ENCODE data around the gene ZSWIM8.
"Not testable (repeated sequence)": the region's sequence is repeated elsewhere in the genome, so short reads cannot be mapped to it uniquely, and the experiment has no call there.

The ZSWIM8 gene

GRCh38 chr10:73816917-73817729 lies 31.7 kb downstream of the ZSWIM8 start:
- no peak for DNase-seq

- no peak for DNase-seq
These were observed 32.4 kb downstream of the ZSWIM8 start for GRCh38 chr10:73817826-73818225.

- DNase-seq: no peak
These were observed 33.0 kb downstream of the ZSWIM8 start for GRCh38 chr10:73818402-73818801.

- DNase-seq: no peak
These were observed 33.7 kb downstream of the ZSWIM8 start for GRCh38 chr10:73819081-73819480.

GRCh38 chr10:73819513-73820093 lies 34.2 kb downstream of the ZSWIM8 start:
- no peak for DNase-seq

GRCh38 chr10:73823391-73823790 lies 38.0 kb downstream of the ZSWIM8 start:
- no peak for DNase-seq

GRCh38 chr10:73824146-73824725 lies 38.8 kb downstream of the ZSWIM8 start:
- DNase-seq: no peak

GRCh38 chr10:73827346-73828089 lies 42.1 kb downstream of the ZSWIM8 start:
- DNase-seq: no peak

- DNase-seq: no peak
These were observed 42.8 kb downstream of the ZSWIM8 start for GRCh38 chr10:73828161-73828560.

- DNase-seq: not testable (repeated sequence)
These were observed 43.7 kb downstream of the ZSWIM8 start for GRCh38 chr10:73829090-73829489.

- DNase-seq: no peak
These were observed 51.1 kb downstream of the ZSWIM8 start for GRCh38 chr10:73836427-73836980.

GRCh38 chr10:73837072-73837471 lies 51.7 kb downstream of the ZSWIM8 start:
- no peak for DNase-seq

GRCh38 chr10:73838008-73838567 lies 52.7 kb downstream of the ZSWIM8 start:
- no peak for DNase-seq

GRCh38 chr10:73838827-73839226 lies 53.4 kb downstream of the ZSWIM8 start:
- DNase-seq: no peak

GRCh38 chr10:73839276-73839966 lies 54.0 kb downstream of the ZSWIM8 start:
- DNase-seq: no peak

- no peak for DNase-seq
These were observed 54.6 kb downstream of the ZSWIM8 start for GRCh38 chr10:73840056-73840402.

GRCh38 chr10:73840403-73841060 lies 55.1 kb downstream of the ZSWIM8 start:
- no peak for DNase-seq

- DNase-seq: no peak
These were observed 55.6 kb downstream of the ZSWIM8 start for GRCh38 chr10:73841061-73841421.

- DNase-seq: no peak
These were observed 56.3 kb downstream of the ZSWIM8 start for GRCh38 chr10:73841526-73842285.

GRCh38 chr10:73842349-73842748 lies 56.9 kb downstream of the ZSWIM8 start:
- no peak for DNase-seq

- DNase-seq: no peak
These were observed 57.9 kb downstream of the ZSWIM8 start for GRCh38 chr10:73843261-73843660.
